T-cell (primary cell): ENCODE results near the gene TMEM33. TPM values are rescaled to one million over a fixed set of nuclear protein-coding genes. Genes with fewer than 3 reads are reported as not detected.

Experiments
- ATAC-seq, 4 experiments: fragments of 200-7000 bp in 3 of 4; fragments of 150-1000 bp in 1 of 4; cut with Tn5 transposase; replicated peaks in 1 of 4; 1 replicate in 3 of 4; 2 replicates in 1 of 4; pipeline ENCODE4 v1.10.0; 2021; ENCODE audit warnings: moderate library complexity in 3 of 4, mild to moderate bottlenecking in 2 of 4, moderate number of reproducible peaks in 1 of 4
- CTCF ChIA-PET, 2 donors: fragments of 300-600 bp; sonication (Branson Sonifier 250); formaldehyde crosslinking; loops; one replicate each; lab custom pipeline; 2022; ENCODE audit warnings: antibody characterized with exemption in 2 of 2; lab: Charles Lee
- POLR2A ChIA-PET, 2 donors: fragments of 300-600 bp; sonication (Branson Sonifier 250); formaldehyde crosslinking; loops; one replicate each; lab custom pipeline; 2022; ENCODE audit warnings: antibody characterized with exemption in 2 of 2; lab: Charles Lee
- DNase-seq, 35 experiments: peaks; one replicate each; pipeline versions ENCODE4 v3.0.0 to v3.0.0-alpha.2; 2013 to 2023
- H3K27ac ChIP-seq: one replicate; pipeline ENCODE4 v1.5.1; 2013; ENCODE audit warnings: low read length
- H3K27me3 ChIP-seq, 2 experiments: replicated peaks in 1 of 2; 1 replicate in 1 of 2; 2 replicates in 1 of 2; pipeline versions ENCODE4 v1.6.1 to v1.7.0; 2013; ENCODE audit warnings: low read length in 1 of 2, mixed read lengths in 1 of 2; ENCODE audit not compliant: control insufficient read depth in 2 of 2, insufficient read depth in 2 of 2; ENCODE audit errors: extremely low read depth in 1 of 2
- H3K36me3 ChIP-seq, 2 donors: 1 replicate in 1 of 2; 2 replicates in 1 of 2; pipeline versions ENCODE4 v1.6.1 to v1.7.0; 2013; ENCODE audit warnings: low read length in 1 of 2; ENCODE audit not compliant: control insufficient read depth in 2 of 2, insufficient read depth in 1 of 2; ENCODE audit errors: extremely low read depth in 1 of 2
- H3K4me1 ChIP-seq, 2 experiments: 1 replicate in 1 of 2; 2 replicates in 1 of 2; pipeline versions ENCODE4 v1.6.1 to v1.7.0; 2013; ENCODE audit warnings: low read length in 2 of 2, mixed read lengths in 1 of 2; ENCODE audit not compliant: insufficient read depth in 2 of 2, control insufficient read depth in 1 of 2; ENCODE audit errors: extremely low read depth in 1 of 2
- H3K4me3 ChIP-seq, 2 donors: 1 replicate in 1 of 2; 2 replicates in 1 of 2; pipeline versions ENCODE4 v1.5.1 to v1.7.0; 2013; ENCODE audit warnings: mild to moderate bottlenecking in 2 of 2, low read length in 1 of 2, moderate library complexity in 1 of 2; ENCODE audit not compliant: control insufficient read depth in 1 of 2; ENCODE audit errors: extremely low read depth in 1 of 2
- H3K9me3 ChIP-seq: 2 replicates; pipeline ENCODE4 v1.7.0; 2013
- H3K27ac Mint-ChIP-seq, 2 donors: one replicate each; pipeline ENCODE4 v1.8.0; 2020 to 2021; ENCODE audit warnings: mild to moderate bottlenecking in 2 of 2, mixed read lengths in 2 of 2
- H3K27me3 Mint-ChIP-seq, 2 donors: one replicate each; pipeline ENCODE4 v1.8.0; 2021 to 2022; ENCODE audit warnings: mixed read lengths in 2 of 2
- H3K36me3 Mint-ChIP-seq: one replicate; pipeline ENCODE4 v1.8.0; 2021; ENCODE audit warnings: mixed read lengths
- H3K4me1 Mint-ChIP-seq, 3 donors: one replicate each; pipeline ENCODE4 v1.8.0; 2020 to 2022; ENCODE audit warnings: mixed read lengths in 3 of 3, mild to moderate bottlenecking in 1 of 3
- H3K4me3 Mint-ChIP-seq, 3 donors: one replicate each; pipeline ENCODE4 v1.8.0; 2020 to 2022; ENCODE audit warnings: mild to moderate bottlenecking in 3 of 3, mixed read lengths in 3 of 3, moderate library complexity in 3 of 3
- H3K9me3 Mint-ChIP-seq, 3 donors: one replicate each; pipeline ENCODE4 v1.8.0; 2020 to 2022; ENCODE audit warnings: mixed read lengths in 3 of 3
- WGBS: methylation state at CpG from one replicate; pipeline ENCODE4 v1.1.5; 2013; ENCODE audit warnings: missing lambda C conversion rate; ENCODE audit not compliant: insufficient coverage; 5-methylcytosine and 5-hydroxymethylcytosine counted together
- total RNA-seq, 35 experiments: library from RNA in 6 of 35; stranded (reverse) in 6 of 35; fragments of 120-200 nt in 1 of 35; gene quantifications; one replicate each; pipeline versions ENCODE4 v1.2.1 to v1.2.4 and lab custom pipeline; 2013 to 2026

TMEM33 gene
- total RNA-seq, 5 donors from 2014 or later (not counting 1 experiment from before 2014, with no cell fraction given), result 24.6 to 39.4 (median 35.6) TPM

DNA sequence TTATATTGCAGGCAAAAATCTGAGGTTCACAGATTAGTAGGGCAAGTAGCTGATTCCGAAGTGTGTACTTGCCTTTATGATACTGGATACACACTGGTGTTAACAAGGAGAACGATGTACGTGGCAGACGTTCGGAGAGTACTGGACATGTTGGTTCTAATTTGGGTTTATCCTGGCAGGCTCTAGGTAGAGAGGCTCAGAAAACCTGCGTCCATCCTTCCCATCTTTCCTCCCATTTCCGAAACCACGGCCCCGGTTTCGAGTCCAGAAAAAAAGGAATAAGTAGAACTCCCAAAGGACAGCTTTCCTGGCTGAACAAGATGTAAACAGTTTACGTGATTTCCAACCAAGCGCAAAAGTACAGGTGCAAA is 54.8 kb downstream of the TMEM33 start:
- DNase-seq (peak in 2 of 35 experiments; percentile 1 to 5), ATAC-seq (peak; percentile 8 to 25 (median 17))
- CTCF ChIA-PET, result interaction anchor here in 1 of 2 donors (0.8 to 1.1 kb wide), 2 partner anchors 22 to 27 kb away, joined by 3 to 4 read pairs; no protein-coding TSS in a partner anchor
- 7% methylated on average over 8 of the region's 12 CpGs for WGBS
- Mint-ChIP-seq H3K36me3 (no peaks in the 10 kb centered on the region), H3K27me3 (no peaks in the 10 kb centered on the region), H3K4me1 (peaks cover 30 to 34% (median 32%) of the 10 kb centered on the region in 3 donors), H3K9me3 (no peaks in the 10 kb centered on the region), H3K4me3 (peak overlapping the region; percentile 86 to 98 (median 97)), H3K27ac (peak overlapping the region; percentile 96)
- Histone ChIP-seq H3K27me3 (no peaks in the 10 kb centered on the region), H3K27ac (peak overlapping the region; percentile 77), H3K36me3 (no peaks in the 10 kb centered on the region), H3K4me3 (peak overlapping the region; percentile 93 to 98), H3K4me1 (peaks cover 16% of the 10 kb centered on the region in 2 experiments), H3K9me3 (no peaks in the 10 kb centered on the region)
- POLR2A ChIA-PET, result interaction anchor here (0.7 to 1.0 kb wide), 2 partner anchors 9 to 54 kb away, joined by 3 read pairs; no protein-coding TSS in a partner anchor

DNA sequence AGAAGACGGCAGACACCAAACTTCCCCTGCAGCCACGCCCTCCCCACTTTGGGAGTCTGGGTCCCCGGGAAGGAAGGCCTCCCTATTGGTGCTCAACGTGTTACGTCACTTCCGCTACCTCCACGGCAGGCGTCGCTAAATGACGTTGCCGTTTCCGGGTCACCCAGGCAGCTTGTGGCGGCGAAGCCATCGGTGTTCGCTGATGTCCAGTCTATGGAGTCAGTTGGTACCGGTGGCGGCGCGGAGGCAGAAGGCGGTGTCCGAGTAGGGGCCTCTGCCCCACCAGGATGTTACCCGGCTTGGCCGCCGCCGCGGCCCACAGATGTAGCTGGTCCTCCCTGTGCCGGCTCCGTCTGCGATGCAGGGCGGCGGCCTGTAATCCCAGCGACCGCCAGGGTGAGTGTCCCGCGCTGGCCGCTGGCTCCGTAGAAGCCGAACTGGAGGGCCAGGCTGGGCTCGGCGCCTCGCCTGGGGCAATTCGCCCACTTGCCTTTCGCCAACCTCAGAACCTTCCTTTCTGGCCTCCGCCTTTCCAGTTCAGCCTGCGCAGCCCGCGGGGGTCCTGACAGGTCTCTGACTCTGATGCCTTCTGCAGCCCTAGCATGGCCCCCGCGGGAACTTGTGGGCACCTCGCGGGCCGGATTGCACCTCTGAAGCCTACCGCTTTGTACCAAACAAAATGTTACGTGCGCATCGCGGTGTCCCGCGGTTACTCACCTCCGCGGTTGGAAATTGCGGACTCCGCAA is 55.3 kb downstream of the TMEM33 start, which contains the start of gene SLC30A9:
SLC30A9 (plus strand) TSS at position 166 of the 747 bp plus-strand sequence; CDS start at position 288, 122 bp downstream.
- peak within 1 kb of the TSS; percentile 96 for H3K27ac Mint-ChIP-seq
- H3K27me3 ChIP-seq, result no peaks in the 10 kb centered on the region
- CTCF ChIA-PET, result interaction anchor here (0.5 to 1.1 kb wide), 3 partner anchors 22 to 27 kb away, joined by 3 to 4 read pairs (median 4); no protein-coding TSS in a partner anchor
- peak; percentile 95 to 97 (median 96) for ATAC-seq
- H3K4me3 ChIP-seq, result peak within 1 kb of the TSS; percentile 93 to 98
- peaks cover 16% of the 10 kb centered on the region in 2 experiments for H3K4me1 ChIP-seq
- under 1% methylated on average over 61 of the region's 64 CpGs for WGBS
- peaks cover 3% of the 10 kb centered on the region for H3K36me3 Mint-ChIP-seq
- H3K4me1 Mint-ChIP-seq, result peaks cover 34 to 38% (median 36%) of the 10 kb centered on the region in 3 donors
- peak; percentile 76 to 98 (median 92) for DNase-seq
- H3K36me3 ChIP-seq, result no peaks in the 10 kb centered on the region
- H3K9me3 ChIP-seq, result no peaks in the 10 kb centered on the region
- H3K9me3 Mint-ChIP-seq, result no peaks in the 10 kb centered on the region
- H3K27ac ChIP-seq, result peak within 1 kb of the TSS; percentile 77
- POLR2A ChIA-PET, result interaction anchor here (0.7 to 1.0 kb wide), 2 partner anchors 8 to 55 kb away, joined by 3 read pairs; no protein-coding TSS in a partner anchor
- peak within 1 kb of the TSS; percentile 86 to 98 (median 97) for H3K4me3 Mint-ChIP-seq
- no peaks in the 10 kb centered on the region for H3K27me3 Mint-ChIP-seq

DNA sequence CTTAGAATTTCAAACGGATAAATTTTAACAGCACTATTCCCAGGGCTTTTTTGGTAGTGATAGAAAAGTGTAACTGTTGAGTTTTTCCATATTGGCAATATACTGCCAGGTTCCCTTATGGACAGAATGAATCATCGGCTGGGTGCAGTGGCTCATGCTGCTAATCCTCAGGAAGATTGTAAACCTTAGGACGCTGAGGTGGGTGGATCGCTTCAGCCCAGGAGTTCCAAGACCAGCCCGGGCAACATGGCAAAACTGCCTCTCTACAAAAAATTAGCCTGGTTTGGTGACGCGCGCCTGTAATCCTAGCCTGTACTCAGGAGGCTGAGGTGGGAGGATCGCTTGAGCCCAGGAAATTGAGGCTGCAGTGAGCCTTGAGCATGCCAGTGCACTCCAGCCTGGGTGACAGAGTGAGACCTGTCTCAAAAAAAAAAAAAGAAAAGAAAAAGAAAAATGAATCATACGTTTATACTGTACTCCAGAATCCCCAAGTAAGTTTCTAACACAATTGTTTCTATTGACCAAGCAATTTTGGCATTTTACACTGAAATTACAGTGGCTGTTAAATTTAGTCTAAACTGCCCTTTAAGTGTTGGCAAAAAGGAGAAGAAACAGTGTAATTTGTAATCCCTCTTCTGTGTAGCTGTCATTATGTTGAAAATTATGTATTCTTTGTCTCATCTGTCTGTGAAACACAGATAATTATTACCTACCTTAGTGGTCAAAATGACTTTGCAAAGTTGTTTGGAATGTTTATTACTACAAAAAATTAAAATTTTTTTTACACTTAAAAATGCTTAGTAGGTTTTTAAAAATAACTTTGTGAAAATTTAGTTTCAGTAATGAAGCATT is 56.9 kb downstream of the TMEM33 start:
- Mint-ChIP-seq H3K4me3 (peak overlapping the region; percentile 86 to 98 (median 97)), H3K4me1 (peaks cover 37 to 41% (median 38%) of the 10 kb centered on the region in 3 donors), H3K27ac (no peak overlapping the region), H3K27me3 (no peaks in the 10 kb centered on the region), H3K36me3 (peaks cover 3% of the 10 kb centered on the region), H3K9me3 (no peaks in the 10 kb centered on the region)
- H3K4me1 ChIP-seq, result peaks cover 16% of the 10 kb centered on the region in 2 experiments
- DNase-seq (no peak), ATAC-seq (no peak)
- WGBS, result 100% methylated on average over 1 of the region's 10 CpGs
- no peaks in the 10 kb centered on the region for H3K9me3 ChIP-seq
- H3K27ac ChIP-seq, result no peak overlapping the region
- no peaks in the 10 kb centered on the region for H3K27me3 ChIP-seq
- CTCF ChIA-PET, result interaction anchor here in 1 of 2 donors (0.7 kb wide), 1 partner anchor 24 kb away, joined by 3 read pairs; no protein-coding TSS in a partner anchor
- H3K36me3 ChIP-seq, result no peaks in the 10 kb centered on the region
- POLR2A ChIA-PET, result interaction anchor here (0.6 kb wide), 2 partner anchors 23 to 41 kb away, joined by 3 read pairs; no protein-coding TSS in a partner anchor
- H3K4me3 ChIP-seq, result no peak overlapping the region

GRCh38 chr4:41992967-41993857 is 58.0 kb downstream of the TMEM33 start:
- peaks cover 42 to 47% (median 43%) of the 10 kb centered on the region in 3 donors for H3K4me1 Mint-ChIP-seq

DNA sequence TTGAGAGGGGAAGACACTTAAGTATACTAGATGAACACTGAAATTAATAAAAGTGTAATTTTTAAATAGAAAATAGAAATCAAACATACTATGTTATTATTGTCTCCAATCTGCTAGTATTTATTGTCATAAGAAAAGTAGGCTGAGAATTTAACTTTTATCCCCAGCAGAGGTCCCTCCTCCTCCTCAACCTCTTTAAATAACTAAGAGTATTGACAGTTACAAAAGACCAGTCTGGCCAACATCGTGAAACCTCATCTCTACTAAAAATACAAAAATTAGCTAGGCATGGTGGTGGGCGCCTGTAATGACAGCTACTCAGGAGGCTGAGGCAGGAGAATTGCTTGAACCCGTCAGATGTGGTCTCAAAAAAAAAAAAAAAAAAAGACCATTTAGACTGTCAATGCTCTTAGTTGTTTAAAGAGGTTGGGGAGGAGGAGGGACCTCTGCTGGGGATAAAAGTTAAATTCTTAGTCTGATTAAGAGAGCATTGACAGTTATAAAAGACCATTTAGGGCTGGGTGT is 59.3 kb downstream of the TMEM33 start:
- Mint-ChIP-seq H3K9me3 (no peaks in the 10 kb centered on the region), H3K27ac (no peak overlapping the region), H3K36me3 (peaks cover 14% of the 10 kb centered on the region), H3K4me3 (no peak overlapping the region), H3K4me1 (peaks cover 41 to 50% (median 47%) of the 10 kb centered on the region in 3 donors), H3K27me3 (no peaks in the 10 kb centered on the region)
- H3K36me3 ChIP-seq, result peaks cover 0 to 4% of the 10 kb centered on the region in 2 donors
- peaks cover 14 to 16% of the 10 kb centered on the region in 2 experiments for H3K4me1 ChIP-seq
- ATAC-seq (no peak), DNase-seq (no peak)
- CTCF ChIA-PET, result no interaction called here
- WGBS, result 100% methylated on average over 1 of the region's 3 CpGs
- no peak overlapping the region for H3K4me3 ChIP-seq
- no peaks in the 10 kb centered on the region for H3K27me3 ChIP-seq
- POLR2A ChIA-PET, result interaction anchor here in 1 of 2 donors (0.6 kb wide), 1 partner anchor 116 kb away, joined by 3 read pairs; no protein-coding TSS in a partner anchor
- H3K27ac ChIP-seq, result no peak overlapping the region
- no peaks in the 10 kb centered on the region for H3K9me3 ChIP-seq

More at GRCh38 chr4:41992967-41993857, 58.0 kb downstream of the TMEM33 start:
- Mint-ChIP-seq H3K9me3 (no peaks in the 10 kb centered on the region), H3K27ac (no peak overlapping the region), H3K27me3 (no peaks in the 10 kb centered on the region), H3K4me3 (no peak overlapping the region), H3K36me3 (peaks cover 7% of the 10 kb centered on the region)
- Histone ChIP-seq H3K36me3 (no peaks in the 10 kb centered on the region), H3K27me3 (no peaks in the 10 kb centered on the region), H3K4me3 (no peak overlapping the region), H3K27ac (no peak overlapping the region), H3K9me3 (no peaks in the 10 kb centered on the region), H3K4me1 (peaks cover 16% of the 10 kb centered on the region in 2 experiments)
- CTCF ChIA-PET, result no interaction called here
- DNase-seq (no peak), ATAC-seq (no peak)
- WGBS, result no CpG with 5 or more reads among the region's 4 CpGs
- POLR2A ChIA-PET, result no interaction called here
